Body of pancreas (tissue), 4 donors: ENCODE data around the gene PCDHAC2. TPM values are rescaled to one million over a fixed set of nuclear protein-coding genes. Genes with fewer than 3 reads are reported as not detected.

Source experiments
- ATAC-seq: fragments of 150-250 bp; one replicate; pipeline ENCODE4 v1.9.1; 2016
- DNase-seq, 4 donors: peaks; one replicate each; pipeline ENCODE4 v3.0.0-alpha.2; 2019
- H3K27ac ChIP-seq, 4 donors: fragments of 200-600 bp; sonication (generic); 1 replicate in 3 of 4; 2 replicates in 1 of 4; pipeline versions ENCODE4 v1.5.1 to v1.6.1; 2016 to 2019; ENCODE audit warnings: mild to moderate bottlenecking in 1 of 4, mixed read lengths in 1 of 4, moderate library complexity in 1 of 4
- H3K27me3 ChIP-seq, 2 donors: fragments of 200-600 bp; sonication (generic); one replicate each; pipeline ENCODE4 v1.6.0; 2016; ENCODE audit warnings: mild to moderate bottlenecking in 1 of 2
- H3K36me3 ChIP-seq, 2 donors: fragments of 200-600 bp; sonication (generic); replicated peaks in 1 of 2; 2 replicates each; pipeline ENCODE4 v1.5.1; 2016; ENCODE audit warnings: low read depth in 2 of 2; ENCODE audit not compliant: insufficient read depth in 1 of 2
- H3K4me1 ChIP-seq: fragments of 200-600 bp; sonication (generic); one replicate; pipeline ENCODE4 v1.6.0; 2016
- H3K4me3 ChIP-seq, 2 donors: fragments of 200-600 bp; sonication (generic); 1 replicate in 1 of 2; 2 replicates in 1 of 2; pipeline ENCODE4 v1.5.1; 2016 to 2019
- H3K9me3 ChIP-seq, 3 donors: fragments of 200-600 bp; sonication (generic); 1 replicate in 2 of 3; 2 replicates in 1 of 3; pipeline ENCODE4 v1.5.1; 2016
- CTCF ChIP-seq, 7 experiments: fragments of 450-650 bp in 4 of 7; fragments of 200-600 bp in 3 of 7; sonication (generic) in 3 of 7; IDR thresholded peaks; one replicate each; pipeline ENCODE4 v1.5.1; 2016 to 2019; ENCODE audit warnings: antibody characterized with exemption in 7 of 7
- POLR2A ChIP-seq, 3 donors: fragments of 450-650 bp; IDR thresholded peaks; one replicate each; pipeline ENCODE4 v1.6.1; 2016; ENCODE audit warnings: antibody characterized with exemption in 3 of 3, mild to moderate bottlenecking in 2 of 3
- WGBS, 2 donors: methylation state at CpG; one replicate each; pipeline ENCODE4 v1.1.5; 2017; 5-methylcytosine and 5-hydroxymethylcytosine counted together
- intact Hi-C: fragments of 100-400 bp; cut with DNase I; formaldehyde crosslinking; loops from one replicate; pipeline ENCODE4 v1.15.1; 2023
- total RNA-seq, 2 donors: library from RNA; depleted of rRNA; stranded (reverse); fragments of >200 nt; gene quantifications; one replicate each; pipeline ENCODE4 v1.1.0, GENCODE V29; 2016

PCDHAC2 gene
- total RNA-seq: 1 to 10 TPM; 1.6 to 2.3 TPM

- Histone ChIP-seq H3K36me3 (no peaks in the 10 kb centered on the region), H3K27me3 (no peaks in the 10 kb centered on the region), H3K27ac (peak within 1 kb of the TSS in 1 of 4 donors; percentile 54), H3K9me3 (no peaks in the 10 kb centered on the region), H3K4me1 (peaks cover 15% of the 10 kb centered on the region), H3K4me3 (peak within 1 kb of the TSS; percentile 24 to 50)
- intact Hi-C loops: no loop called here
- WGBS, 2 donors: 1 to 3% methylated on average over 21 to 80 of the region's 80 CpGs
- DNase-seq: peak; percentile 34 to 65 (median 50)
- no peak for TF ChIP-seq CTCF (IDR thresholded peaks at IDR 0.05)
- peak in 2 of 3 donors; percentile 23 to 25 for TF ChIP-seq POLR2A (IDR thresholded peaks at IDR 0.05)
- peak; percentile 80 for ATAC-seq
Observed at GRCh38 chr5:140966293-140967225, at the start of gene PCDHAC2. Gene PCDHAC2 (plus strand): TSS chr5:140966476. CDS start chr5:140966767, 291 bp downstream.

GRCh38 chr5:140923601-140924000 is 42.7 kb upstream of the PCDHAC2 start:
- Histone ChIP-seq H3K36me3 (no peaks in the 10 kb centered on the region), H3K27me3 (no peaks in the 10 kb centered on the region), H3K9me3 (no peaks in the 10 kb centered on the region), H3K27ac (no peak overlapping the region), H3K4me3 (no peak overlapping the region), H3K4me1 (peaks cover 26% of the 10 kb centered on the region)
- TF ChIP-seq POLR2A (IDR thresholded peaks at IDR 0.05): no peak
- DNase-seq (no peak), ATAC-seq (no peak)
- intact Hi-C loops: no loop called here
- WGBS, 2 donors: 62 to 67% methylated on average over 4 of the region's 4 CpGs

GRCh38 chr5:140925806-140926442 is 40.4 kb upstream of the PCDHAC2 start, which contains the start of gene PCDHAC1:
Gene PCDHAC1 (plus strand): TSS chr5:140926299. CDS start chr5:140926893, 594 bp downstream.
- H3K27ac ChIP-seq: peak within 1 kb of the TSS; percentile 12 to 80 (median 64)
- peak; percentile 41 to 61 (median 44) for DNase-seq
- peak; percentile 77 for ATAC-seq
- no peaks in the 10 kb centered on the region for H3K36me3 ChIP-seq
- peaks cover 26% of the 10 kb centered on the region for H3K4me1 ChIP-seq
- no peak for TF ChIP-seq CTCF (IDR thresholded peaks at IDR 0.05)
- TF ChIP-seq POLR2A (IDR thresholded peaks at IDR 0.05): no peak
- intact Hi-C loops: no loop called here
- H3K9me3 ChIP-seq: no peaks in the 10 kb centered on the region
- WGBS, 2 donors: 2% methylated on average over 12 to 41 of the region's 41 CpGs
- H3K4me3 ChIP-seq: peak within 1 kb of the TSS; percentile 10 to 34
- H3K27me3 ChIP-seq: no peaks in the 10 kb centered on the region

- H3K36me3 ChIP-seq: no peaks in the 10 kb centered on the region
- WGBS, 2 donors: 1% methylated on average over 26 to 72 of the region's 74 CpGs
- peak; percentile 65 to 86 (median 80) for TF ChIP-seq CTCF (IDR thresholded peaks at IDR 0.05)
- peak; percentile 10 to 61 (median 43) for TF ChIP-seq POLR2A (IDR thresholded peaks at IDR 0.05)
- peaks cover 26% of the 10 kb centered on the region for H3K4me1 ChIP-seq
- peak; percentile 84 to 92 (median 88) for DNase-seq
- no peaks in the 10 kb centered on the region for H3K9me3 ChIP-seq
- intact Hi-C loops: no loop called here
- H3K27me3 ChIP-seq: no peaks in the 10 kb centered on the region
- peak overlapping the region; percentile 12 to 80 (median 64) for H3K27ac ChIP-seq
- ATAC-seq: peak; percentile 95
- H3K4me3 ChIP-seq: peak overlapping the region; percentile 10 to 34
Observed at GRCh38 chr5:140926443-140927227, 39.6 kb upstream of the PCDHAC2 start.
